DND-41 (cell line): ENCODE measurements around the gene NKX2-3.

Source experiments
- ATAC-seq: fragments of 200-7000 bp; cut with Tn5 transposase; 3 replicates; pipeline ENCODE4 v1.9.1; 2021; ENCODE audit warnings: low read depth; ENCODE audit not compliant: insufficient read depth
- DNase-seq: peaks from one replicate; pipeline ENCODE4 v3.0.0-alpha.2; 2020
- H2AFZ ChIP-seq: 2 replicates; pipeline ENCODE4 v1.6.0; 2012; ENCODE audit warnings: low read depth, low read length
- H3K27ac ChIP-seq: 2 replicates; pipeline ENCODE4 v1.5.1; 2012; ENCODE audit warnings: low read length, inconsistent platforms
- H3K27me3 ChIP-seq: fragments of 200-600 bp; sonication (generic); 2 replicates; pipeline ENCODE4 v1.6.0; 2012; ENCODE audit warnings: low read length, mild to moderate bottlenecking, inconsistent platforms; ENCODE audit not compliant: insufficient read depth, poor library complexity
- H3K36me3 ChIP-seq: 2 replicates; pipeline ENCODE4 v1.5.1; 2012; ENCODE audit warnings: low read length, inconsistent platforms; ENCODE audit not compliant: insufficient read depth
- H3K4me1 ChIP-seq: 2 replicates; pipeline ENCODE4 v1.5.1; 2012; ENCODE audit warnings: mild to moderate bottlenecking, low read length; ENCODE audit not compliant: insufficient read depth
- H3K4me2 ChIP-seq: 2 replicates; pipeline ENCODE4 v1.6.0; 2012; ENCODE audit warnings: mild to moderate bottlenecking, moderate library complexity, low read length, inconsistent platforms; ENCODE audit not compliant: insufficient read depth
- H3K4me3 ChIP-seq, 2 experiments: fragments of 200-600 bp in 1 of 2; shearing (Covaris generic) in 1 of 2; 2 replicates each; pipeline ENCODE4 v1.5.1; 2012 to 2016; ENCODE audit warnings: inconsistent platforms in 2 of 2, low read length in 2 of 2, mild to moderate bottlenecking in 2 of 2, low read depth in 1 of 2, moderate library complexity in 1 of 2
- H3K79me2 ChIP-seq: 2 replicates; pipeline ENCODE4 v1.6.0; 2012; ENCODE audit warnings: low read length, inconsistent platforms; ENCODE audit not compliant: insufficient read depth
- H3K9ac ChIP-seq: 2 replicates; pipeline ENCODE4 v1.6.0; 2012; ENCODE audit warnings: low read depth, mild to moderate bottlenecking, inconsistent platforms, low read length, moderate library complexity
- H3K9me3 ChIP-seq: 2 replicates; pipeline ENCODE4 v1.5.1; 2012; ENCODE audit warnings: low read length, moderate library complexity, mild to moderate bottlenecking, inconsistent platforms; ENCODE audit not compliant: insufficient read depth, severe bottlenecking
- H4K20me1 ChIP-seq: 2 replicates; pipeline ENCODE4 v1.6.0; 2012; ENCODE audit warnings: low read length; ENCODE audit not compliant: insufficient read depth
- EZH2 ChIP-seq: IDR thresholded peaks from 3 replicates; pipeline ENCODE4 v1.6.1; 2012; ENCODE audit warnings: borderline replicate concordance, low read depth, mild to moderate bottlenecking, moderate library complexity, low read length, inconsistent platforms; ENCODE audit not compliant: severe bottlenecking
- TF ChIP-seq, protein P1 (sequence below): IDR thresholded peaks from 2 replicates; pipeline ENCODE4 v1.5.1; 2012; ENCODE audit warnings: borderline replicate concordance, low read length, moderate library complexity, mild to moderate bottlenecking; ENCODE audit not compliant: poor library complexity, severe bottlenecking; ENCODE audit errors: extremely low read depth

Gene NKX2-3

DNA sequence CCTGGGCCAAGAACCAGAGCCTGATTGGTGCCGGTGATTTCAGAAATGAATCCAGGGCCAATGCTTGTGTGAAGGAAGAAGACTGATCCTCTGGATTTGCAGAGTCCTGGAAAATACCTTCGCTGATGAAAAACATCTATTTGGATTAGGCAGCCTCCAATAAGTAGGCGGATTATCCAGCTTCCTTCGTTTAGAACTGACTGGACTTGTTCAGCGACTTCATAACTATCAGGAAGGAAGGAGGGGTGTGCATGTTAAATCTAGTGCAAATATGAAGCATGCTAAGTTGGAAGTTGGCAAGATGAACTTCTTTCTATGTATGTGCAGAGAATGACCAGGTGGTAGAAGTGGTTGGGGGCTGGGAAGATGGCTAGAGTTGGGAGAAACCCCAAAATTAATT lies 41.0 kb downstream of the NKX2-3 start:
- Histone ChIP-seq H2AFZ (no peak overlapping the region), H3K27ac (no peak overlapping the region), H3K9ac (no peak overlapping the region), H3K36me3 (no peaks in the 10 kb centered on the region), H3K79me2 (no peaks in the 10 kb centered on the region), H3K27me3 (no peaks in the 10 kb centered on the region), H4K20me1 (no peaks in the 10 kb centered on the region), H3K9me3 (no peaks in the 10 kb centered on the region), H3K4me2 (no peak overlapping the region), H3K4me1 (no peaks in the 10 kb centered on the region), H3K4me3 (no peak overlapping the region)
- ATAC-seq = no peak
- DNase-seq = no peak
- TF ChIP-seq, protein P1, sequence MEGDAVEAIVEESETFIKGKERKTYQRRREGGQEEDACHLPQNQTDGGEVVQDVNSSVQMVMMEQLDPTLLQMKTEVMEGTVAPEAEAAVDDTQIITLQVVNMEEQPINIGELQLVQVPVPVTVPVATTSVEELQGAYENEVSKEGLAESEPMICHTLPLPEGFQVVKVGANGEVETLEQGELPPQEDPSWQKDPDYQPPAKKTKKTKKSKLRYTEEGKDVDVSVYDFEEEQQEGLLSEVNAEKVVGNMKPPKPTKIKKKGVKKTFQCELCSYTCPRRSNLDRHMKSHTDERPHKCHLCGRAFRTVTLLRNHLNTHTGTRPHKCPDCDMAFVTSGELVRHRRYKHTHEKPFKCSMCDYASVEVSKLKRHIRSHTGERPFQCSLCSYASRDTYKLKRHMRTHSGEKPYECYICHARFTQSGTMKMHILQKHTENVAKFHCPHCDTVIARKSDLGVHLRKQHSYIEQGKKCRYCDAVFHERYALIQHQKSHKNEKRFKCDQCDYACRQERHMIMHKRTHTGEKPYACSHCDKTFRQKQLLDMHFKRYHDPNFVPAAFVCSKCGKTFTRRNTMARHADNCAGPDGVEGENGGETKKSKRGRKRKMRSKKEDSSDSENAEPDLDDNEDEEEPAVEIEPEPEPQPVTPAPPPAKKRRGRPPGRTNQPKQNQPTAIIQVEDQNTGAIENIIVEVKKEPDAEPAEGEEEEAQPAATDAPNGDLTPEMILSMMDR = no peak
- TF ChIP-seq EZH2 = no peak

DNA sequence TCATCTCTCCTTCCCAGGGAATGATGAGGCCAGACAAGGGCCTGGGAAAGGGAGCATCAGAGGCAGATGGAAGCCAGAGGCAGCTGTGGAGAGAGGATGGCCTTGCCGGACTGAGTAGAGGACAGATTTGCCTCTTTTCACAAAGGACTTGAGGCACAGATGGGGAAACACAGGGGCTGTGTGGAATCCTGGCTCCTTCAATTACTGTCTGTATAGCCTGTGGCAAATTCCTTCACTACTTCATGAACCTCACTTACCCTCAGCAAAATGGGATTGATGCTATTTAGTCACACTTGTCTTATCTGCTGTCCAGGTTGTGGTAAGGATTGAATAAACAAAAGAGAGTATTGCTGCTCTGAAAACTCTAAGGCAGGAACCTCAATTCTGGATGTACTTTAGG lies 47.2 kb downstream of the NKX2-3 start:
- DNase-seq = no peak
- H3K36me3 ChIP-seq = no peaks in the 10 kb centered on the region
- H3K9ac ChIP-seq = no peak overlapping the region
- no peak overlapping the region for H3K27ac ChIP-seq
- H3K9me3 ChIP-seq = no peaks in the 10 kb centered on the region
- H4K20me1 ChIP-seq = no peaks in the 10 kb centered on the region
- no peak for TF ChIP-seq EZH2
- TF ChIP-seq, protein P1 = no peak
- H3K4me2 ChIP-seq = no peak overlapping the region
- no peaks in the 10 kb centered on the region for H3K79me2 ChIP-seq
- H3K4me1 ChIP-seq = no peaks in the 10 kb centered on the region
- no peak overlapping the region for H2AFZ ChIP-seq
- no peak for ATAC-seq
- peaks cover 14% of the 10 kb centered on the region for H3K27me3 ChIP-seq
- no peak overlapping the region for H3K4me3 ChIP-seq

DNA sequence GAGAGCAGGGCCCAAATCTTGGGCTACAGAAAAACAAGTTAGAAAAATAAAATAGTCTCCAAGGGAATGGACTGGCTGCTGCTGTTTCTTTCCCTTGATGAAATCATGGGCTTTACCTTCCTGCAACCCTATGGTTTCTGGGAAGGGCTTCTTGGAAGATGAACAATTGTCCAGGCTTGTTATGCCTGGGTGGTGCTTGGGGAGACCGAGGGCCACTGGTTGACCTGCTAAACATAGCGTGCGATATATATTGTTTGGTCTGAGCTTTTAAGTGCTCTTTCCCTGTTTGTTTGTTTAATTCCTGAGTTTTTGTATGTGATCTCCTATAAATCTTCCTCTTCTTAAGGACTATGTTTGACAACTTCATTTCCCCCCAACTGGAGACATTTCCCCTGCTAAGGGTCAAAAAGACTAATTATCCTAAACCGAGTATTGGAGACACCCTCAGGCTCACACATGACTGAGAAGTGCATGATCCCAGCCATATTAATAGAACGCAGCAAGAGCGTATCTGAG lies 49.6 kb downstream of the NKX2-3 start:
- Histone ChIP-seq H3K4me1 (no peaks in the 10 kb centered on the region), H3K4me3 (no peak overlapping the region), H3K9me3 (no peaks in the 10 kb centered on the region), H3K9ac (no peak overlapping the region), H3K4me2 (no peak overlapping the region), H3K36me3 (no peaks in the 10 kb centered on the region), H3K27ac (no peak overlapping the region), H3K27me3 (peaks cover 14% of the 10 kb centered on the region), H4K20me1 (no peaks in the 10 kb centered on the region), H2AFZ (no peak overlapping the region), H3K79me2 (no peaks in the 10 kb centered on the region)
- no peak for ATAC-seq
- no peak for DNase-seq
- TF ChIP-seq EZH2 = no peak
- TF ChIP-seq, protein P1 = no peak

- Histone ChIP-seq H3K4me1 (no peaks in the 10 kb centered on the region), H3K36me3 (no peaks in the 10 kb centered on the region), H3K27ac (no peak overlapping the region), H3K27me3 (peaks cover 14% of the 10 kb centered on the region), H3K79me2 (no peaks in the 10 kb centered on the region), H3K9ac (no peak overlapping the region), H4K20me1 (no peaks in the 10 kb centered on the region), H3K4me2 (no peak overlapping the region), H3K4me3 (no peak overlapping the region), H2AFZ (no peak overlapping the region), H3K9me3 (no peaks in the 10 kb centered on the region)
- DNase-seq = no peak
- TF ChIP-seq, protein P1 = no peak
- no peak for TF ChIP-seq EZH2
- ATAC-seq = no peak
Observed at GRCh38 chr10:99583687-99584086, 50.9 kb downstream of the NKX2-3 start.
